ENCODE data around the gene SLC7A1. TPM values are rescaled to one million over a fixed set of nuclear protein-coding genes. Genes with fewer than 3 reads are reported as not detected.
A peak's percentile ranks its signal among the peaks of the same experiment; 100 is the strongest.

The SLC7A1 gene
- total RNA-seq, 1 experiment from 2014 or later: 27.3 TPM

GRCh38 chr13:29525757-29526156, 69.7 kb downstream of the SLC7A1 start:
- no peak overlapping the region for H3K27ac ChIP-seq
- peaks cover 29% of the 10 kb centered on the region for H3K4me1 ChIP-seq (replicated peaks)
- H3K27me3 ChIP-seq (replicated peaks): no peaks in the 10 kb centered on the region
- H3K9me3 ChIP-seq (replicated peaks): no peaks in the 10 kb centered on the region
- no peak overlapping the region for H3K4me3 ChIP-seq
- no peak for DNase-seq (ENCODE audit: low read depth in 1 of 2, low spot score in 2 of 2)
- H3K36me3 ChIP-seq: peaks cover 94% of the 10 kb centered on the region

GRCh38 chr13:29524641-29525040, 70.8 kb downstream of the SLC7A1 start:
- Histone ChIP-seq H3K27me3 (replicated peaks) (no peaks in the 10 kb centered on the region), H3K4me1 (replicated peaks) (peaks cover 38% of the 10 kb centered on the region), H3K4me3 (no peak overlapping the region), H3K27ac (no peak overlapping the region), H3K36me3 (peaks cover 89% of the 10 kb centered on the region), H3K9me3 (replicated peaks) (no peaks in the 10 kb centered on the region)
- DNase-seq (ENCODE audit: low read depth in 1 of 2, low spot score in 2 of 2): no peak

- no peaks in the 10 kb centered on the region for H3K27me3 ChIP-seq (replicated peaks)
- peaks cover 43% of the 10 kb centered on the region for H3K4me1 ChIP-seq (replicated peaks)
- peaks cover 89% of the 10 kb centered on the region for H3K36me3 ChIP-seq
- no peaks in the 10 kb centered on the region for H3K9me3 ChIP-seq (replicated peaks)
- DNase-seq (ENCODE audit: low read depth in 1 of 2, low spot score in 2 of 2): no peak
- H3K27ac ChIP-seq: no peak overlapping the region
- H3K4me3 ChIP-seq: no peak overlapping the region
Measured at GRCh38 chr13:29524176-29524575, 71.3 kb downstream of the SLC7A1 start.

GRCh38 chr13:29523199-29523961, 72.1 kb downstream of the SLC7A1 start:
- DNase-seq (ENCODE audit: low read depth in 1 of 2, low spot score in 2 of 2): no peak
- Histone ChIP-seq H3K36me3 (peaks cover 89% of the 10 kb centered on the region), H3K27ac (peak overlapping the region; percentile 74)

GRCh38 chr13:29522044-29522685, 73.3 kb downstream of the SLC7A1 start:
- DNase-seq (ENCODE audit: low read depth in 1 of 2, low spot score in 2 of 2): peak; percentile 70 to 85
- Histone ChIP-seq H3K27ac (peak overlapping the region; percentile 74), H3K4me3 (no peak overlapping the region), H3K36me3 (peaks cover 89% of the 10 kb centered on the region), H3K27me3 (replicated peaks) (no peaks in the 10 kb centered on the region), H3K4me1 (replicated peaks) (peaks cover 44% of the 10 kb centered on the region), H3K9me3 (replicated peaks) (no peaks in the 10 kb centered on the region)

More at GRCh38 chr13:29523199-29523961, 72.1 kb downstream of the SLC7A1 start:
- Histone ChIP-seq H3K9me3 (replicated peaks) (no peaks in the 10 kb centered on the region), H3K4me3 (no peak overlapping the region), H3K27me3 (replicated peaks) (no peaks in the 10 kb centered on the region), H3K4me1 (replicated peaks) (peaks cover 44% of the 10 kb centered on the region)

- peaks cover 89% of the 10 kb centered on the region for H3K36me3 ChIP-seq
- H3K4me1 ChIP-seq (replicated peaks): peaks cover 44% of the 10 kb centered on the region
- no peak overlapping the region for H3K4me3 ChIP-seq
- H3K27me3 ChIP-seq (replicated peaks): no peaks in the 10 kb centered on the region
- no peaks in the 10 kb centered on the region for H3K9me3 ChIP-seq (replicated peaks)
- peak overlapping the region; percentile 74 for H3K27ac ChIP-seq
- DNase-seq (ENCODE audit: low read depth in 1 of 2, low spot score in 2 of 2): no peak
Measured at GRCh38 chr13:29521336-29521735, 74.2 kb downstream of the SLC7A1 start.

GRCh38 chr13:29520671-29521070, 74.8 kb downstream of the SLC7A1 start:
- no peaks in the 10 kb centered on the region for H3K9me3 ChIP-seq (replicated peaks)
- H3K4me1 ChIP-seq (replicated peaks): peaks cover 44% of the 10 kb centered on the region
- H3K27me3 ChIP-seq (replicated peaks): no peaks in the 10 kb centered on the region
- no peak overlapping the region for H3K4me3 ChIP-seq
- DNase-seq (ENCODE audit: low read depth in 1 of 2, low spot score in 2 of 2): peak; percentile 76 to 90
- peaks cover 90% of the 10 kb centered on the region for H3K36me3 ChIP-seq
- peak overlapping the region; percentile 74 for H3K27ac ChIP-seq

GRCh38 chr13:29519921-29520320, 75.6 kb downstream of the SLC7A1 start:
- Histone ChIP-seq H3K27ac (peak overlapping the region; percentile 74), H3K27me3 (replicated peaks) (no peaks in the 10 kb centered on the region), H3K9me3 (replicated peaks) (no peaks in the 10 kb centered on the region), H3K36me3 (peaks cover 90% of the 10 kb centered on the region), H3K4me1 (replicated peaks) (peaks cover 44% of the 10 kb centered on the region), H3K4me3 (no peak overlapping the region)
- no peak for DNase-seq (ENCODE audit: low read depth in 1 of 2, low spot score in 2 of 2)

- no peak for DNase-seq (ENCODE audit: low read depth in 1 of 2, low spot score in 2 of 2)
- Histone ChIP-seq H3K9me3 (replicated peaks) (no peaks in the 10 kb centered on the region), H3K4me3 (no peak overlapping the region), H3K27ac (no peak overlapping the region), H3K4me1 (replicated peaks) (peaks cover 27% of the 10 kb centered on the region), H3K36me3 (peaks cover 93% of the 10 kb centered on the region), H3K27me3 (replicated peaks) (no peaks in the 10 kb centered on the region)
Measured at GRCh38 chr13:29516880-29517279, 78.6 kb downstream of the SLC7A1 start.

- H3K9me3 ChIP-seq (replicated peaks): no peaks in the 10 kb centered on the region
- no peak overlapping the region for H3K4me3 ChIP-seq
- no peaks in the 10 kb centered on the region for H3K27me3 ChIP-seq (replicated peaks)
- H3K27ac ChIP-seq: no peak overlapping the region
- H3K4me1 ChIP-seq (replicated peaks): peaks cover 18% of the 10 kb centered on the region
- DNase-seq (ENCODE audit: low read depth in 1 of 2, low spot score in 2 of 2): no peak
- peaks cover 93% of the 10 kb centered on the region for H3K36me3 ChIP-seq
Measured at GRCh38 chr13:29516012-29516411, 79.5 kb downstream of the SLC7A1 start.

- peaks cover 99% of the 10 kb centered on the region for H3K36me3 ChIP-seq
- DNase-seq (ENCODE audit: low read depth in 1 of 2, low spot score in 2 of 2): no peak
- H3K4me1 ChIP-seq (replicated peaks): peaks cover 14% of the 10 kb centered on the region
- no peaks in the 10 kb centered on the region for H3K9me3 ChIP-seq (replicated peaks)
- H3K27me3 ChIP-seq (replicated peaks): no peaks in the 10 kb centered on the region
- H3K4me3 ChIP-seq: no peak overlapping the region
- no peak overlapping the region for H3K27ac ChIP-seq
Measured at GRCh38 chr13:29515372-29515771, 80.1 kb downstream of the SLC7A1 start.

GRCh38 chr13:29514720-29515310, 80.7 kb downstream of the SLC7A1 start:
- H3K27ac ChIP-seq: no peak overlapping the region
- H3K4me3 ChIP-seq: no peak overlapping the region
- no peak for DNase-seq (ENCODE audit: low read depth in 1 of 2, low spot score in 2 of 2)
- H3K4me1 ChIP-seq (replicated peaks): peaks cover 8% of the 10 kb centered on the region
- peaks cover 100% of the 10 kb centered on the region for H3K36me3 ChIP-seq
- no peaks in the 10 kb centered on the region for H3K27me3 ChIP-seq (replicated peaks)
- no peaks in the 10 kb centered on the region for H3K9me3 ChIP-seq (replicated peaks)

GRCh38 chr13:29513981-29514719, 81.3 kb downstream of the SLC7A1 start:
- Histone ChIP-seq H3K36me3 (peaks cover 96% of the 10 kb centered on the region), H3K27ac (no peak overlapping the region)
- DNase-seq (ENCODE audit: low read depth in 1 of 2, low spot score in 2 of 2): no peak

More at GRCh38 chr13:29513981-29514719, 81.3 kb downstream of the SLC7A1 start:
- Histone ChIP-seq H3K4me1 (replicated peaks) (peaks cover 2% of the 10 kb centered on the region), H3K27me3 (replicated peaks) (no peaks in the 10 kb centered on the region), H3K9me3 (replicated peaks) (no peaks in the 10 kb centered on the region), H3K4me3 (no peak overlapping the region)
